Measurements from ENCODE around the gene PHKG2.

- no peak for TF ChIP-seq CTCF (conservative IDR thresholded peaks at IDR 0.05; ENCODE audit: low read length)
- TF ChIP-seq EZH2phosphoT487 (IDR thresholded peaks at IDR 0.05; ENCODE audit: borderline replicate concordance): no peak
Measured at GRCh38 chr16:30703971-30704370, 44.3 kb upstream of the PHKG2 start.
